Upper lobe of right lung (tissue), 1 donor: ENCODE results near the gene MICU1. TPM values are rescaled to one million over a fixed set of nuclear protein-coding genes. Genes with fewer than 3 reads are reported as not detected.

Experiments
- ATAC-seq: fragments of 200-7000 bp; cut with Tn5 transposase; one replicate; pipeline ENCODE4 v1.9.1; 2020; ENCODE audit warnings: mild to moderate bottlenecking, moderate library complexity
- DNase-seq: peaks from one replicate; pipeline ENCODE4 v3.0.0-alpha.2; 2020
- H3K27ac ChIP-seq: fragments of 200-600 bp; one replicate; pipeline ENCODE4 v1.8.0; 2022
- H3K27me3 ChIP-seq: fragments of 200-600 bp; one replicate; pipeline ENCODE4 v1.8.0; 2022; ENCODE audit warnings: mild to moderate bottlenecking
- H3K36me3 ChIP-seq: fragments of 200-600 bp; one replicate; pipeline ENCODE4 v1.8.0; 2022
- H3K4me1 ChIP-seq: fragments of 200-600 bp; one replicate; pipeline ENCODE4 v1.8.0; 2022
- H3K4me3 ChIP-seq: fragments of 200-600 bp; one replicate; pipeline ENCODE4 v1.8.0; 2022; ENCODE audit warnings: mild to moderate bottlenecking
- H3K9me3 ChIP-seq: fragments of 200-600 bp; one replicate; pipeline ENCODE4 v1.8.0; 2022
- CTCF ChIP-seq: fragments of 200-600 bp; IDR thresholded peaks from one replicate; pipeline ENCODE4 v1.8.0; 2022; ENCODE audit warnings: antibody characterized with exemption
- intact Hi-C: fragments of 100-400 bp; cut with DNase I; formaldehyde crosslinking; loops from one replicate; pipeline ENCODE4 v1.11.0; 2022
- total RNA-seq: library from RNA; stranded (reverse); fragmentation: NEBNext Ultra II Directional; extraction: Animal tissue kit (Norgen Biotek cat#: 25700); gene quantifications from one replicate; pipeline ENCODE4 v1.2.1, GENCODE V29; 2021
- donor health status: DM: no; HTN: yes; CAD: no; lungs with severe emphysema.

The MICU1 gene
- total RNA-seq, 1 donor from 2014 or later, result 52.2 TPM

DNA sequence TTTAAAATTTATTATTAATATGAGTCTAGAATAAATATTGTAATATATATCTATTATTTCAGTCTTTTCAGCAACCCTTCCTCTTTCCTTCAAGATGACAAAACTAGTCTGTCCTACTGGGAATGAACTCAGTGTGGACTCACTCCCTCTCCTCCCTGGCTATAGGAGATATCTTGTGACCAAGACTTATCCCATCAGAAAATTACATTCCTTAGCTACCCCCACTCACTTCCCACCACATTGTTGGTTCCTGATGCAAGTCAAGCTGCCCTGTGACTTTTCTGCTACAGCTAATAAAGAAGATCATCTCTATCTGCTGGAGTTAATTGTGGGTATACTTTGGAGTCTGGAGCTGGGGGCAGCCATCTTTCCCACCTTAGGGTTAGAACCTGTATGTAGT is 38.1 kb upstream of the MICU1 start:
- Histone ChIP-seq H3K9me3 (no peaks in the 10 kb centered on the region), H3K4me1 (no peaks in the 10 kb centered on the region), H3K27me3 (no peaks in the 10 kb centered on the region), H3K27ac (no peak overlapping the region), H3K4me3 (no peak overlapping the region), H3K36me3 (no peaks in the 10 kb centered on the region)
- no peak for TF ChIP-seq CTCF
- DNase-seq, result no peak
- ATAC-seq, result no peak
- intact Hi-C loops, result no loop called here

DNA sequence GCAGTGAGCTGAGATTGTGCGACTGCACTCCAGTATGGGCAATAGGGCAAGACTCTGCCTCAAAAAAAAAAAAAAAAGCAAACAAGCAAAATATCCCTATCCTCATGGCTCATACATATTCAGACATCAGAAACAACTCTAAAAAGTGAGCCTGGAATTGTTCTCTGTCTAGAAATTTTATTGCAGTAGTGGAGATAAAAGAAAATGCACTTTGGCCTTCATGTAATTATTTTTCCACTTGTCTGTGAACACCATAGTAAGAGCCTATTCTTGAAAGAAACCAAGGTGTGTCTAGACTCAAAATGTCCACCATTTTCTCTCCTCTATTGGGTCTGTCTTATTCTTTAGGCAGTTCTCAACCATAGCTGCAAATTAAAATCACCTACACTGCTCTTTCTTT is 35.6 kb upstream of the MICU1 start:
- Histone ChIP-seq H3K27ac (no peak overlapping the region), H3K9me3 (no peaks in the 10 kb centered on the region), H3K36me3 (no peaks in the 10 kb centered on the region), H3K4me3 (no peak overlapping the region), H3K27me3 (no peaks in the 10 kb centered on the region), H3K4me1 (no peaks in the 10 kb centered on the region)
- ATAC-seq (no peak), DNase-seq (no peak)
- intact Hi-C loops, result no loop called here
- no peak for TF ChIP-seq CTCF

- no peak overlapping the region for H3K27ac ChIP-seq
- DNase-seq (no peak), ATAC-seq (no peak)
- H3K4me1 ChIP-seq, result no peaks in the 10 kb centered on the region
- H3K4me3 ChIP-seq, result no peak overlapping the region
- H3K27me3 ChIP-seq, result no peaks in the 10 kb centered on the region
- H3K36me3 ChIP-seq, result no peaks in the 10 kb centered on the region
- H3K9me3 ChIP-seq, result no peaks in the 10 kb centered on the region
- intact Hi-C loops, result no loop called here
- no peak for TF ChIP-seq CTCF
These were observed 34.3 kb upstream of the MICU1 start for GRCh38 chr10:72660220-72660619.

DNA sequence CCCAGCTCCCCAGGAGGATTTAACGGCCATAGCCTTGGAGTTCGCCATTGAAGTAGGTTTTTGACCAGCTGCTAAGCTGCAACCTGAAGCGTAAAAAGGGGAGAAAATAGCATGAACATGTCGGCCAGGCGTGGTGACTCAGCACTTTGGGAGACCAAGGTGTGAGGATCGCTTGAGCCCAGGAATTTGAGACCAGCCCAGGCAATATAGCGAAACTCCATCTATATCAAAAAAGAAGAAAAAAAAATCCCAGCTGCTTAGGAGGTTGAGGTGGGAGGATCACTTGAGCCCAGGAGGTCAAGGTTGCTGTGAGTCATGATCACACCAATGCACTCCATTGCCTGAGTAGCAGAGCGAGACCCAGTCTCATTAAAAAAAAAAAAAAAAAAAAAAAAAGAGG is 33.8 kb upstream of the MICU1 start:
- H3K36me3 ChIP-seq, result no peaks in the 10 kb centered on the region
- no peaks in the 10 kb centered on the region for H3K4me1 ChIP-seq
- DNase-seq (no peak), ATAC-seq (no peak)
- no peaks in the 10 kb centered on the region for H3K27me3 ChIP-seq
- H3K27ac ChIP-seq, result no peak overlapping the region
- H3K4me3 ChIP-seq, result no peak overlapping the region
- H3K9me3 ChIP-seq, result no peaks in the 10 kb centered on the region
- intact Hi-C loops, result no loop called here
- TF ChIP-seq CTCF, result no peak

- H3K4me1 ChIP-seq, result no peaks in the 10 kb centered on the region
- H3K27me3 ChIP-seq, result no peaks in the 10 kb centered on the region
- H3K9me3 ChIP-seq, result no peaks in the 10 kb centered on the region
- no peak overlapping the region for H3K4me3 ChIP-seq
- no peak for DNase-seq
- H3K36me3 ChIP-seq, result no peaks in the 10 kb centered on the region
- TF ChIP-seq CTCF, result no peak
- intact Hi-C loops, result no loop called here
- no peak overlapping the region for H3K27ac ChIP-seq
- ATAC-seq, result no peak
These were observed 33.0 kb upstream of the MICU1 start for GRCh38 chr10:72658696-72659400.

GRCh38 chr10:72654720-72655119 is 28.8 kb upstream of the MICU1 start:
- DNase-seq (no peak), ATAC-seq (no peak)
- intact Hi-C loops, result no loop called here
- Histone ChIP-seq H3K36me3 (no peaks in the 10 kb centered on the region), H3K9me3 (no peaks in the 10 kb centered on the region), H3K4me1 (no peaks in the 10 kb centered on the region), H3K27me3 (no peaks in the 10 kb centered on the region), H3K4me3 (no peak overlapping the region), H3K27ac (no peak overlapping the region)
- TF ChIP-seq CTCF, result no peak
